Daoy (cell line): ENCODE measurements around the gene TUBA8. TPM values are rescaled to one million over a fixed set of nuclear protein-coding genes. Genes with fewer than 3 reads are reported as not detected.
"Not testable (repeated sequence)": the region's sequence is repeated elsewhere in the genome, so short reads cannot be mapped to it uniquely, and the experiment has no call there.

ENCODE experiments used
- DNase-seq: peaks from one replicate; pipeline ENCODE4 v3.0.0-alpha.2; 2015; ENCODE audit warnings: low read depth
- total RNA-seq: library from RNA; depleted of rRNA; stranded (reverse); fragments of >200 nt; shearing (Covaris generic); gene quantifications from 2 replicates; pipeline ENCODE4 v1.2.3, GENCODE V29; 2014

Gene TUBA8
- total RNA-seq, 1 experiment from 2014 or later: 3.3 TPM

- DNase-seq: not testable (repeated sequence)
Observed at GRCh38 chr22:18105981-18106380, 4.6 kb upstream of the TUBA8 start.

DNA sequence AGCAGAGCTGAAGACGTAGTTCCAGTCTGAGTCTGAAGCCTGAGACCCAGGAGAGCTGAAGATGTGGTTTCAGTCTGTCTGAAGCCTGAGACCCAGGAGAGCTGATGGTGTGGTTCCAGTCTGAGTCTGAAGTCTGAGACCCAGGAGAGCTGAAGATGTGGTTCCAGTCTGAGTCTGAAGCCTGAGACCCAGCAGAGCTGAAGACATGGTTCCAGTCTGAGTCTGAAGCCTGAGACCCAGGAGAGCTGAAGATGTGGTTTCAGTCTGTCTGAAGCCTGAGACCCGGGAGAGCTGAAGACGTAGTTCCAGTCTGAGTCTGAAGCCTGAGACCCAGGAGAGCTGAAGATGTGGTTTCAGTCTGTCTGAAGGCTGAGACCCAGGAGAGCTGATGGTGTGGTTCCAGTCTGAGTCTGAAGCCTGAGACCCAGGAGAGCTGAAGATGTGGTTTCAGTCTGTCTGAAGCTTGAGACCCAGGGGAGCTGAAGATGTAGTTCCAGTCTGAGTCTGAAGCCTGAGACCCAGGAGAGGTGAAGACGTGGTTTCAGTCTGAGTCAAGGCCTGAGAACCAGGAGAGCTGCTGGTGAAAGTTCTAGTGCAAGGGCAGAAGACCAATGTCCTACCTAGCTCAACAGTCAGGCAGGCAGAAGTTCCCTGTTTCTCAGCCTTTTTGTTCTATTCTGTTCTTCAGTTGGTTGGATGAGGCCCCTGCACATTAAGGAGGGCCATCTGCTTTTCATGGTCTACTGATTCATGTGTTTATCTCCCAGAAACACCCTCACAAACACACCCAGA is 3.9 kb upstream of the TUBA8 start:
- not testable (repeated sequence) for DNase-seq

- no peak for DNase-seq
Observed at GRCh38 chr22:18108187-18108586, 2.4 kb upstream of the TUBA8 start.

DNA sequence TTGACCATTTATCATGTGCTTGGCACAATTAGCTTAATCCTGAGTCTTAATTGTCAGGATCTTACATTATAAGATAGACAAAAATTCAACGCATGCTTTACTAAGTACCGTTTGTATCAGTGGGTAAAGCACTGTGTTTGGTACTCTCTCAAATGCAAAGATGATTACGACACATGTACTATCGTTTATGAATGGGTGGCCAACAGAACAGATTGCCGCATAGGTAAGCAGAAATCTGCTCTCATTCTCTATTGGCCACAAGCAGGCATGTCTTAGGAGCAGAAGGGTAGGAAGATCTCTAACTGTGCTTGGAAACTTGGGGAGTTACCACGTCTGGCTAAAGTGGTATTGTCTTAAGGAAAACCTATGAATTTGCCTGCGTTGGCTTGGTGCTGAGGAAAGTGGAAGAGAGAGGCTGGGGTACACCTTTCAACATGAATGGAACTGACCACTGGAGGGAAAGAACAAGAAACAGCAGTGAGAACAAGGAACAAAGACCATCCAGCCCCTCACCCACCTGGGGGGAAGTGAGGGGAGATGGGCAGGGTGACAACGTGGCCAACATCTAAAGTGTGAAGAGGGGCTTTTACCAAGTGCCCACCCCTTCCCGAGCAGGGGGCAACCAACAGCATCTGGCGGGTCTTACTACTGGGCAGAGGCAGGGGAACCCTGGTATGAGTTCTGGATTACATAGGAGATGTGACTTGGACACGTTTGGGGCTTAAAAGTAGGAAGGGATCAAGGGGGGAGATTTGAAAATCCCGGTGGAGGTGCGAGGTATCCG is 1.0 kb upstream of the TUBA8 start:
- no peak for DNase-seq

DNA sequence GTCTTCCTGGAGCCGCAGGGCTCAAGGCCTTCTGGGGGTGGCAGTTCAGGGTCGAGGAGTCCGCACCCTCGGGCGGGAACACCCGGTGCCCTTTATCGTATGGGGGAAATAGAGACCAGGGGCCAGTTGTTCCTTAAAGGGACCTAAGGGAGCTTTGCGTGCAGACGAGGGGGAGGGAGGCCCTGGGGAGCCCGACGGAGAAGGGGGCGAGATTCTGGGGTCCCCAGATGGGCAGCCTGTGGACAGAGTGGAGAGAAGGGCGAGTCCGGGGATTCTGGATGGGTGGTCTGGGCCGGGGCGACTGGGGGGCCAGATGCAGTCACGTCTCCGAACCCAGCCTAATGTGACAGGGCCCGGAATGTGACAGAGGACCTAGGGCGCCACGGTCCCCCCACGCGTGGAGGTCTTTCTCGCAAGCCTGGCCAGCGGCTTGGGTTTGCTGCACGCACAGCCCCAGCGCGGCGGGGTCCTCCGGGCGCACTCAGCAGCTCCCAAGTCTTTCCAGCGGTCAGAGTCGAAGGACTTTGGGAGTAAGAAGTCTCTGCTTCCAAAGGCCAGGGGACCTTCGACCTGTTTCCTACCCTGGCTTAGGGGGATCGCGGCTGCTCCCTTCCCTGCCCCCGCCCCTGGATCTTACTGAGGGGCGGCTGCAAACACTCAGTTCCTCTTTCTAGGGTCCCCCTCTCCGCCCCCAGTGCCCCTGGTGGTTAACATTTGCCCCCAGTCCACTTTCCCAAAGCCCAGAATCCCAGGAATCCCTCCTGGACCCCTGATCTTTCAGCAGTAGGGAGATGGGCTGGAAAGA is 547 bp downstream of the TUBA8 start:
- no peak for DNase-seq

DNA sequence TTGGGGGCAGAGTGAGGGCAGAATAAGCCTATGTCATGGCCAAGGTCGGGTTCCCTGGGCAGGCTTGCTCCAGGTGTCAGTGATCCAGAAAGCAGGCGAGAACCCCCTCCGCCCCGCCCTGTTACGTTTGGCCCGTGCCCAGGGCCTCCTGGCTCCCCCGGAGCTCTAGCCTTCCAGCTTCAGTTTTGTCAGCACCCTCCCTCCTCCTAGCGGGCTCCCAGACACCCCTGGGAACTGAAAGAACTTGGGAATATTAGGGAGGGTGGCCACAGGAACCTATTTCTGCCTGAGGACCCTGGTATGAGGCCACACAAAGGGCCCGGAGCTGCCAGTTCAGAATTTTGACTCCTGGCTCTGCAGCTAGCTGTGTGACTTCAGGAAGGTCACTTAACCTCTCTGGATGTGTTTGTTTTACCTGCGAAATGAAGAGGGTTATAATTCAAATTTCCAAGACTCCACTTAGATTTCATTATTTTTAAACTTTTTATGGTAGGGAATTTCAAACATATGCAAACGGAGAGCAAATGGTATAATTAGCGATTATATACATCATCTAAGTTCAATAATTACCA is 1.2 kb downstream of the TUBA8 start:
- DNase-seq: no peak

GRCh38 chr22:18112440-18112839 is 1.8 kb downstream of the TUBA8 start:
- DNase-seq: no peak

DNA sequence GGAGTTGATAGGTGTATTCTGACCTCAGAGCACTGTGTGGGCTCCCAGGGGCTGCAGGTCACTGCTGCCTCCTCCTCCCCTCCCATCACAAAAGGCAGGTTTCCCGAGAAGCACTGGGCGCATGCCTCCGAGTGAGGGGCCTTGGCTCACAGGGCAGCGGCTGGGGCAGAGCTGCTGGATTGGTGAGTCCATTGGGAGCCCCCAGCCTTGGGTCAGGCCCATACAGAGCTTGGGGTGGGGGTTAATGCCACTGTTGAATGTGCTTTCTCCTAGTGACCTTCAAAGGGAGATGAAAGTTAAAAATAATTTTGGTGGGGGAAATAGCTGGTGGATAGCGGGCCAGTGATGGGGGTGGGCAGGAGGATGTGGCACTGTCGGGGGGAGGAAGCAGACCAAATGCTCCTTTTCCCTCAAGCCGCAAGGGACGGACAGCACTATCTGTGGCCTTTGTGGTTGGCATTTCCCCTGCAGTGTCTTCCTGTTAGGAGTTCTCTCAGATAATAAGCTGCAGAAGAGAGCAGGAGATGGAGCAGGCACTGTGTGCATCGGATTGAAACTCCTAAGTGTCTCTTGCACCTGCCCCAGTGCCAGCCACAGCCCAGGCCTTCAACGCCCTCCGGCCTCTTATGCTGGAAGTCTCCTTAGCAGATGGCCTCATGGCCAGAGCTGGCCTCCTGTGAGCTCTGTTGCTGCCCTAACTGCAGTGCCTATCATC is 3.2 kb downstream of the TUBA8 start:
- DNase-seq: no peak

GRCh38 chr22:18114495-18114894 is 3.9 kb downstream of the TUBA8 start:
- no peak for DNase-seq

DNA sequence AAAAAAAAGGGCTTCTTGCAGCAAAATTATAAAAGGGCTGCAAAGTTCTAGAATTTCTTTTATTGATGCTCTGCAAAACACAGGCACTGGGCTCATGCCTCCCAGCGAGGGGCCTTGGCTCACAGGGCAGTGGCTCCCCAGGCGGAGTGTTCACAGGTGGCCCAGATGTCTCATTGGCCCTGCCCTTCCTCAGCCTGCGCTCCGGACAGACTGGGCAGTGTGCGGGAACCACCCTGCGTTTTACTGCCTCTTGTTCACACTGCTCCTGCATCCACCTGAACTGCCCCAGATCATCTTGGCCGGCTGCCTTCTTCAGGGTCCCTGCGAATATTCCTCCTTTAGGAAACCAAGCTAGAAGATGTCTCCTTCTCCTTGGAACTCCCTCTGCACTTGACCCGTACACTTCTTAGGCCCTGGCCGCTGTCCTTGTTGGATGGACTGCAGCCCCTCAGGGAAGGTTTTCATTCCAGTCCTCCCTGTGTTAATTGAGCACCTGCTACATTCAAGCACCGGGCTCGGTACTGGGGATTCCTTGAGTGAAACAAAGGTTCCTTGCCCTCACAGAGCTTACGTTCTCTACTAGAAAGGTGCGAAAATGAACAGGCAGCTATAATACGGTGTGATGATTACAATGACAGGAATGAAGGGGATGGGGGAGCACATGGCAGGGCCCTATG is 4.5 kb downstream of the TUBA8 start:
- no peak for DNase-seq

DNA sequence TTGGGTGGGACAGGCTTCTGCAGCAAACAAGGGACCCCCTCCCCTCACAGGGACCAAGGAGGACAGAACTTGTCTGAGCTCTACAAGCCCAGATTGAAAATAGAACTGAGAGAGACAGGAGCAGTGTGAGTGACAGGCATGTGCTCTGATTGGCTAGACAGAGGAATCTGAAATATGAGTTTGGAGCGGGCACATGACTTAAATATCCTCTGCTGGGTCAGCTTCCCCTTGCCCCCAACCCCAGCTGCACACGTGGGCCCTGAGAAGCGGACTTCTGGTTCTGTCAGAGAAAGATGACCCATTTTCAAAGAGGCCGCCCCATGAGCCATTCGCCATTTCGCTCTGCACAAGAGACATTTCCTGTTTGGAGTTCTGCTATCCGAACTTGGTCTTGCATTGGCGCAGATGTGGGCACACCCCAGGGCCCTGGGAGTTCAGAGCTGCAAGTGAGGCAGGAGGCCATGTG is 5.3 kb downstream of the TUBA8 start:
- DNase-seq: no peak

- DNase-seq: no peak
Observed at GRCh38 chr22:18116634-18117033, 6.0 kb downstream of the TUBA8 start.

DNA sequence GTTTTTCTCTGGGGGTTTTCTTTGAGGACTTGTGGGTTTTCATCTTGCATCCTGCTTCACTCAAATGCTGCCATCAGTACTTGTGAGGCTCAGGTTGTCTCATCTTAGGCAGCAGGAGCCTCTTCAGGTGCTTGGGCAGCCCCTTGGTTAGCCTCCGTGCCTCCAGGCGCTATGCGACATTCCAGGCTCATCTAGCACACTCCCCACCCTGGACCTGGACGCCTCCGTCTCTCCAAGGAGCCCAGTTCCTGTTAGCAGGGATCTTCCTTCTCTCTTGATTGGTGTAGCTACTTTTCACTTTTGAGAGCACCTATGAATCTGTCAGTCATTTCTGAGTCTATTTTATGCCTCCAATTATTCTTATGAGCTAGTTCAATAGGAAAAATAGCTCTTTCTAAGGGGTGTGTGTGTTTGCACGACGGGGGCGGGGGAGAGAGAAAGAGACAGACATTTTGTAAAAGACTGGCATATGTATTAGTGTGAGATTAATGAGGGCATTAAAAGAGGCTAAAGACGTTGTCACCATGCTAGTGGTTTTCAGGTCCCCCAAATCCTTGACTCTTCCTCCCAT is 7.8 kb downstream of the TUBA8 start:
- no peak for DNase-seq

GRCh38 chr22:18119409-18120110 is 9.0 kb downstream of the TUBA8 start:
- no peak for DNase-seq

DNA sequence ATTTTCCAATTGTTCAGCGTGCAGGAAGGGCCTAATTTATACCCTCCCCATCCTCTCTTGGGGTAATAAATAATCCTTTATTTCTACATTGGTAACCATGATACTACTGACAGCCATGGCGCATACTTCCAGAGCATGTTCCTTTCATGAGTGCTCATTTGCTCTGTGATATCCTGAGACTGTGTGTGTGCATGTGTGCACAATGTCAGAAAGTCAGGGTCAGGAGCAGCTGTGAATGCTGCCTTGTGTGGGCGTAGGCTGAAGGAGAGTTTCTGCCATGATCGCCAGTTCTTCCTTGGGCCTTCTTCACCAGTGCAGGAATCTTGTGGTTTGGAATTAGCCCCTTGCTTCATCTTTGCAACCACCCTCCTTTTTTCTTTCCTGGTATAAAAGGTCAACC is 10.2 kb downstream of the TUBA8 start:
- no peak for DNase-seq

- DNase-seq: no peak
Observed at GRCh38 chr22:18121506-18121905, 10.9 kb downstream of the TUBA8 start.

DNA sequence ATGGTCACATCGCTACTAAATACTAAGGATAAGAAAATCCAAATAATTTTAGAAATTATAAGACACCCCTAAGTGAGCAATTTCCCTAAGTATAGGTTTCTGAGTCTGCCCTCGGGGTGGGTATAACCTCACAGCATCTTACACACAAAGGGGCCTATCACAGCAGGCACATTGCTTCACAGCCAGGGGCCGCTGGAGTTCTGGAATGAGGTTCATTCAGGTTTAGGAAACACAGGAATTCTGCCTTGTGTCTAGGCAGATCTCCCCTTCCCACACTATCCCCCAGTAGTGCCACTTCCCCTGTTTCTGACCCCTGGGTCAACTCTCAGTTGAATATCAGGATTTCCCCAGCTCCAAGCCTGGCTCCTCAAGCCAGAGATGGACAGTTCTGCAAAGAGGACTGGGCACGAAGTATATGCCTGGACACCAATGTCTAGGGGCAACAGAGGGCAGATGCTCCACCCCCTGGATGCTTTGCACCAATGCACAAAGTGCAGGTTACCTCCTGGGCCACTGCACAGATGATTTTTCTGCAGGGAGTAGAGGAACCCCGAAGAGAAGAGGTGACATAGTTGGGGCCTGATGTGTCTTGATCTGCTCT is 11.4 kb downstream of the TUBA8 start:
- no peak for DNase-seq

GRCh38 chr22:18123476-18124025 is 12.9 kb downstream of the TUBA8 start:
- DNase-seq: not testable (repeated sequence)

DNA sequence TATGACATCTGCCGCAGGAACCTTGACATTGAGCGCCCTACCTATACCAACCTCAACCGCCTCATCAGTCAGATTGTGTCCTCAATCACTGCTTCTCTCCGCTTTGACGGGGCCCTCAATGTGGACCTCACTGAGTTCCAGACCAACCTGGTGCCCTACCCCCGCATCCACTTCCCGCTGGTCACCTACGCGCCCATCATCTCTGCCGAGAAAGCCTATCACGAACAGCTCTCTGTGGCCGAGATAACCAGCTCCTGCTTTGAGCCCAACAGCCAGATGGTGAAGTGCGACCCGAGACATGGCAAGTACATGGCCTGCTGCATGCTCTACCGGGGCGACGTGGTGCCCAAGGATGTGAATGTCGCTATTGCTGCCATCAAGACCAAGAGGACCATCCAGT is 16.0 kb downstream of the TUBA8 start:
- no peak for DNase-seq
